K562 (cell line): Measurements from ENCODE around the gene KMT2E. TPM values are rescaled to one million over a fixed set of nuclear protein-coding genes. Genes with fewer than 3 reads are reported as not detected.
A peak's percentile ranks its signal among the peaks of the same experiment; 100 is the strongest.
"Not testable (repeated sequence)": the region's sequence is repeated elsewhere in the genome, so short reads cannot be mapped to it uniquely, and the experiment has no call there.

Source experiments
- ATAC-seq: fragments of 200-7000 bp; cut with Tn5 transposase; 3 replicates; pipeline ENCODE4 v1.9.1; 2020; ENCODE audit warnings: moderate library complexity
- BruUV-seq: library from RNA; stranded (reverse); fragments of 400-500 nt; replicated peaks from 2 replicates; lab custom pipeline; 2021; lab: Mats Ljungman, UMichigan
- CTCF ChIA-PET: fragments of 300-600 bp; formaldehyde crosslinking; extraction: SDS; loops from one replicate; lab custom pipeline; 2021; ENCODE audit warnings: low intra/inter-chr PET ratio; lab: Yijun Ruan, JAX
- POLR2A ChIA-PET: fragments of 300-600, 350-650 bp; sonication (Branson Sonifier 250); formaldehyde crosslinking; extraction: SDS; loops from one replicate; lab custom pipeline; 2021; ENCODE audit warnings: antibody characterized with exemption, inconsistent platforms; lab: Yijun Ruan, JAX
- DNase-seq, 4 experiments: peaks; one replicate each; pipeline versions ENCODE4 v3.0.0 to v3.0.0-alpha.2; 2011 to 2018; ENCODE audit warnings: low spot score in 3 of 4, mixed read lengths in 3 of 4; ENCODE audit errors: extremely low read depth in 1 of 4
- FAIRE-seq: peaks from 2 replicates; lab custom pipeline; 2011; peaks lifted over from hg19 to GRCh38; lab: Jason Lieb, UNC
- H2AFZ ChIP-seq: 2 replicates; pipeline ENCODE4 v1.6.0; 2011; ENCODE audit warnings: low read depth, low read length, control low read depth, inconsistent platforms
- H3K27ac ChIP-seq: fragments of 200-600 bp; 3 replicates; pipeline ENCODE4 v1.8.0; 2011; ENCODE audit warnings: low read depth, mild to moderate bottlenecking, control low read depth, inconsistent platforms, low read length, moderate library complexity, mixed read lengths; ENCODE audit errors: extremely low read depth
- H3K27me3 ChIP-seq, 2 experiments: fragments of 300-600 bp in 1 of 2; 2 replicates in 1 of 2; 3 replicates in 1 of 2; pipeline versions ENCODE4 v1.6.0 to v1.8.0; 2011; ENCODE audit warnings: inconsistent platforms in 2 of 2, low read length in 2 of 2, mild to moderate bottlenecking in 1 of 2, mixed read lengths in 1 of 2, moderate library complexity in 1 of 2; ENCODE audit not compliant: control insufficient read depth in 2 of 2, insufficient read depth in 2 of 2
- H3K36me3 ChIP-seq: fragments of 300-600 bp; 3 replicates; pipeline ENCODE4 v1.8.0; 2011; ENCODE audit warnings: mild to moderate bottlenecking, low read length, inconsistent platforms; ENCODE audit not compliant: control insufficient read depth, insufficient read depth
- H3K4me1 ChIP-seq, 2 experiments: fragments of 200-600 bp in 1 of 2; replicated peaks in 1 of 2; 2 replicates in 1 of 2; 3 replicates in 1 of 2; pipeline versions ENCODE4 v1.5.1 to v1.8.0; 2011; ENCODE audit warnings: inconsistent platforms in 2 of 2, low read length in 2 of 2, mild to moderate bottlenecking in 1 of 2, mixed read lengths in 1 of 2, moderate library complexity in 1 of 2; ENCODE audit not compliant: control insufficient read depth in 2 of 2, insufficient read depth in 2 of 2
- H3K4me2 ChIP-seq: 2 replicates; pipeline ENCODE4 v1.6.1; 2011; ENCODE audit warnings: low read length, control low read depth, inconsistent platforms, mixed read lengths; ENCODE audit not compliant: insufficient read depth
- H3K4me3 ChIP-seq: fragments of 200-600 bp; sonication (generic), shearing (Covaris generic); 2 replicates; pipeline ENCODE4 v1.5.1; 2016; ENCODE audit warnings: control low read depth, inconsistent platforms
- H3K79me2 ChIP-seq: fragments of 200-600 bp; 3 replicates; pipeline ENCODE4 v1.8.0; 2011; ENCODE audit warnings: low read length, inconsistent platforms; ENCODE audit not compliant: control insufficient read depth, insufficient read depth
- H3K9ac ChIP-seq, 2 experiments: 2 replicates each; pipeline versions ENCODE4 v1.6.0 to v1.6.1; 2011; ENCODE audit warnings: low read depth in 2 of 2, low read length in 2 of 2, control low read depth in 1 of 2, inconsistent platforms in 1 of 2, mild to moderate bottlenecking in 1 of 2, mixed read lengths in 1 of 2; ENCODE audit not compliant: insufficient read depth in 1 of 2
- H3K9me1 ChIP-seq: one replicate; pipeline ENCODE4 v1.6.0; 2011; ENCODE audit warnings: inconsistent platforms, mild to moderate bottlenecking, low read length, moderate library complexity; ENCODE audit not compliant: control insufficient read depth, insufficient read depth
- H3K9me3 ChIP-seq: replicated peaks from 2 replicates; pipeline ENCODE4 v1.5.1; 2011; ENCODE audit warnings: low read depth, low read length, inconsistent platforms; ENCODE audit not compliant: control insufficient read depth, insufficient read depth
- H4K20me1 ChIP-seq: replicated peaks from 2 replicates; pipeline ENCODE4 v1.6.1; 2011; ENCODE audit warnings: low read length, inconsistent platforms, mixed read lengths; ENCODE audit not compliant: control insufficient read depth, insufficient read depth
- POLR2G ChIP-seq: fragments of 200-400 bp; formaldehyde crosslinking; IDR thresholded peaks from 2 replicates; pipeline ENCODE4 v1.6.1; 2017; ENCODE audit warnings: low read depth, mild to moderate bottlenecking, antibody characterized with exemption, low read length, moderate library complexity
- WGBS: fragments of 100-300 bp; shearing (Covaris generic); methylation state at CpG from one replicate; pipeline ENCODE4 v1.1.6; 2016; ENCODE audit warnings: low coverage, mixed read lengths; ENCODE audit not compliant: insufficient coverage; ENCODE audit errors: missing lambda C conversion rate; 5-methylcytosine and 5-hydroxymethylcytosine counted together
- in situ Hi-C: fragments of 300-500 bp; cut with MboI; formaldehyde crosslinking; loops from 4 replicates; pipeline ENCODE4 v1.15.0; 2018; ENCODE audit warnings: inconsistent platforms, mixed read lengths
- intact Hi-C: fragments of 100-400 bp; cut with micrococcal nuclease; formaldehyde crosslinking; loops from 2 replicates; pipeline ENCODE4 v1.14.2; 2022
- polyA plus RNA-seq, 8 experiments: library from polyadenylated mRNA; depleted of rRNA in 4 of 8; stranded (reverse) in 5 of 8; unstranded in 3 of 8; fragments of >200 nt; fragmentation: Nextera tagmentation in 2 of 8; fragmentation: Illumina TruSeq in 1 of 8; extraction: Ambion mirVana in 2 of 8; extraction: Trizol in 1 of 8; gene quantifications; 2 replicates each; pipeline versions ENCODE4 v1.2.1 to v1.2.3, GENCODE V29; 2011 to 2014; ENCODE audit warnings: inconsistent platforms in 1 of 8, missing spikeins in 1 of 8
- total RNA-seq, 7 experiments: library from RNA; depleted of rRNA in 6 of 7; stranded (reverse); fragments of >200 nt in 6 of 7; fragmentation: Illumina TruSeq in 2 of 7; extraction: Trizol in 2 of 7; gene quantifications; 2 replicates each; pipeline versions ENCODE4 v1.2.1 to v1.2.3, GENCODE V29; 2011 to 2021; ENCODE audit warnings: low replicate concordance in 1 of 7
- TF ChIP-seq, protein P1 (sequence below): fragments of 250-450 bp; sonication (Bioruptor Pico); IDR thresholded peaks from 2 replicates; pipeline ENCODE4 v1.5.0; 2021

KMT2E gene
- total and polyA plus RNA-seq, 9 of the 15 experiments (the other 6 are each of a cell fraction or from before 2014, with no cell fraction given): 8.9 to 55.3 (median 38.1) TPM

GRCh38 chr7:104986628-104987259 is 27.3 kb upstream of the KMT2E start:
- ATAC-seq: no peak
- no peaks in the 10 kb centered on the region for H4K20me1 ChIP-seq
- no peak overlapping the region for H3K4me3 ChIP-seq
- H3K4me2 ChIP-seq: no peak overlapping the region
- H3K79me2 ChIP-seq: peaks cover 51% of the 10 kb centered on the region
- ChIA-PET CTCF (interaction anchor here (0.6 to 0.7 kb wide), 2 partner anchors 55 to 161 kb away, joined by 3 to 4 read pairs; no protein-coding TSS in a partner anchor), POLR2A (interaction anchor here (0.6 to 6.2 kb wide), 6 partner anchors 11 to 1023 kb away, joined by 3 to 73 read pairs (median 4); partner anchors contain the start of gene KMT2E)
- H2AFZ ChIP-seq: no peak overlapping the region
- DNase-seq: no peak
- no peaks in the 10 kb centered on the region for H3K27me3 ChIP-seq
- intact Hi-C loops (loop anchor here (10.0 kb wide), 1 partner anchor 148 kb away; no protein-coding TSS in a partner anchor), in situ Hi-C loops (no loop called here)
- 0 out of 2 replicates have a peak, but pooled peaks have one; percentile 1 for TF ChIP-seq POLR2G
- TF ChIP-seq, protein P1, sequence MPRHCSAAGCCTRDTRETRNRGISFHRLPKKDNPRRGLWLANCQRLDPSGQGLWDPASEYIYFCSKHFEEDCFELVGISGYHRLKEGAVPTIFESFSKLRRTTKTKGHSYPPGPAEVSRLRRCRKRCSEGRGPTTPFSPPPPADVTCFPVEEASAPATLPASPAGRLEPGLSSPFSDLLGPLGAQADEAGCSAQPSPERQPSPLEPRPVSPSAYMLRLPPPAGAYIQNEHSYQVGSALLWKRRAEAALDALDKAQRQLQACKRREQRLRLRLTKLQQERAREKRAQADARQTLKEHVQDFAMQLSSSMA (CRISPR knock-in tag): no peak
- WGBS: 78% methylated on average over 6 of the region's 6 CpGs
- H3K27ac ChIP-seq: no peak overlapping the region
- H3K4me1 ChIP-seq: peaks cover 14 to 19% of the 10 kb centered on the region in 2 experiments; a peak in 4 of 5 replicates
- FAIRE-seq: no peak
- no peak overlapping the region for H3K9ac ChIP-seq
- no TSS peak for BruUV-seq
- no peaks in the 10 kb centered on the region for H3K9me1 ChIP-seq
- H3K36me3 ChIP-seq: peaks cover 37% of the 10 kb centered on the region; the same call in 2 of the 3 replicates
- H3K9me3 ChIP-seq: no peaks in the 10 kb centered on the region

DNA sequence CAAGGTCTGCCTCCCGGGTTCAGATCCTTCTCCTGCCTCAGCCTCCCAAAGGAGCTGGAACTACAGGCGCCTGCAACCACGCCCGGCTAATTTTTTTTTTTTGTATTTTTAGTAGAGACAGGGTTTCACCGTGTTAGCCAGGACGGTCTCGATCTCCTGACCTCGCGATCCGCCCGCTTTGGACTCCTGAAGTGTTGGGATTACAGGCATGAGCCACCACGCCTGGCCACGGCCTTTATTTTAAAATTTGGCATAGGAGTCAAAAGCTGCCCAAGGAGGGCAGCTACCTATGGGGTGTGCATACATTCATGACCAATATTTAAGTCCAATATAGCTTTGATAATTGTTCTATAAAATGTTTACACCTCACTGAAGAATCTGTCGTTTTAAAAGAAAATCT is 26.6 kb upstream of the KMT2E start:
- H3K27me3 ChIP-seq, H3K27ac ChIP-seq, H4K20me1 ChIP-seq, BruUV-seq, H2AFZ ChIP-seq, H3K9me3 ChIP-seq, H3K9me1 ChIP-seq, H3K9ac ChIP-seq, H3K4me3 ChIP-seq, H3K4me2 ChIP-seq, FAIRE-seq, ATAC-seq, DNase-seq, in situ Hi-C loops: not testable (repeated sequence)
- intact Hi-C loops: loop anchor here (10.0 kb wide), 1 partner anchor 147 kb away; no protein-coding TSS in a partner anchor
- Histone ChIP-seq H3K79me2 (peaks cover 45% of the 10 kb centered on the region), H3K4me1 (peaks cover 14% of the 10 kb centered on the region in 2 experiments; a peak in 4 of 5 replicates), H3K36me3 (peaks cover 44% of the 10 kb centered on the region; the same call in 2 of the 3 replicates)
- WGBS: 85% methylated on average over 14 of the region's 14 CpGs
- POLR2A ChIA-PET: interaction anchor here (0.6 to 6.2 kb wide), 4 partner anchors 14 to 1022 kb away, joined by 3 to 73 read pairs (median 10); partner anchors contain the start of gene KMT2E
- CTCF ChIA-PET: interaction anchor here (0.7 kb wide), 1 partner anchor 54 kb away, joined by 4 read pairs; no protein-coding TSS in a partner anchor
